IMR-90 (cell line): ENCODE measurements around the gene DAGLA. TPM values are rescaled to one million over a fixed set of nuclear protein-coding genes. Genes with fewer than 3 reads are reported as not detected.

Experiments used
- ATAC-seq: fragments of 200-7000 bp; cut with Tn5 transposase; 2 replicates; pipeline ENCODE4 v1.9.1; 2020; ENCODE audit warnings: low read depth, mild to moderate bottlenecking, moderate library complexity
- BruUV-seq: library from RNA; stranded (reverse); fragments of 400-500 nt; replicated peaks from 2 replicates; lab custom pipeline; 2021; lab: Mats Ljungman, UMichigan
- CTCF ChIA-PET: fragments of 300-600 bp; formaldehyde crosslinking; extraction: SDS; loops from one replicate; lab custom pipeline; 2021; ENCODE audit warnings: antibody characterized with exemption; lab: Yijun Ruan, JAX
- POLR2A ChIA-PET: fragments of 300-600 bp; sonication (Branson Sonifier 250); formaldehyde crosslinking; loops from one replicate; lab custom pipeline; 2022; ENCODE audit warnings: antibody characterized with exemption; ENCODE audit not compliant: unreplicated experiment; lab: Charles Lee
- DNase-seq: peaks from one replicate; pipeline ENCODE4 v3.0.0; 2013
- H2AFZ ChIP-seq: replicated peaks from 2 replicates; pipeline ENCODE3; 2013; ENCODE audit warnings: low read length, mild to moderate bottlenecking; ENCODE audit not compliant: poor library complexity
- H2AK5ac ChIP-seq: 2 replicates; pipeline ENCODE4 v1.6.1; 2013; ENCODE audit warnings: low read depth, low read length, inconsistent platforms
- H2AK9ac ChIP-seq: replicated peaks from 2 replicates; pipeline ENCODE3; 2013; ENCODE audit warnings: mild to moderate bottlenecking, low read depth, low read length, moderate library complexity; ENCODE audit not compliant: poor library complexity
- H2BK120ac ChIP-seq: 2 replicates; pipeline ENCODE4 v1.6.1; 2013; ENCODE audit warnings: low read depth, low read length, inconsistent platforms
- H2BK15ac ChIP-seq: 3 replicates; pipeline ENCODE4 v1.6.1; 2013; ENCODE audit warnings: low read depth, low read length, inconsistent platforms
- H2BK20ac ChIP-seq: 2 replicates; pipeline ENCODE4 v1.6.1; 2013; ENCODE audit warnings: low read depth, mild to moderate bottlenecking, inconsistent platforms, low read length, moderate library complexity
- H2BK5ac ChIP-seq: 2 replicates; pipeline ENCODE4 v1.6.1; 2013; ENCODE audit warnings: mild to moderate bottlenecking, low read depth, low read length, inconsistent platforms; ENCODE audit not compliant: poor library complexity, severe bottlenecking
- H3K14ac ChIP-seq: replicated peaks from 2 replicates; pipeline ENCODE4 v1.6.1; 2013; ENCODE audit warnings: low read depth, low read length, inconsistent platforms
- H3K18ac ChIP-seq: 2 replicates; pipeline ENCODE4 v1.6.1; 2013; ENCODE audit warnings: low read depth, low read length, control low read depth
- H3K23ac ChIP-seq: 2 replicates; pipeline ENCODE4 v1.6.1; 2013; ENCODE audit warnings: low read depth, low read length, inconsistent platforms
- H3K27ac ChIP-seq: 2 replicates; pipeline ENCODE4 v1.5.1; 2013; ENCODE audit warnings: mild to moderate bottlenecking, control low read depth, low read length; ENCODE audit not compliant: insufficient read depth
- H3K27me3 ChIP-seq: 2 replicates; pipeline ENCODE4 v1.6.1; 2013; ENCODE audit warnings: low read length; ENCODE audit not compliant: control insufficient read depth, insufficient read depth
- H3K36me3 ChIP-seq: 2 replicates; pipeline ENCODE4 v1.6.1; 2013; ENCODE audit warnings: low read length, mixed read lengths; ENCODE audit not compliant: control insufficient read depth, insufficient read depth
- H3K4ac ChIP-seq: 2 replicates; pipeline ENCODE4 v1.6.1; 2013; ENCODE audit warnings: low read depth, low read length, inconsistent platforms
- H3K4me1 ChIP-seq: 2 replicates; pipeline ENCODE4 v1.6.1; 2013; ENCODE audit warnings: low read length, mixed read lengths; ENCODE audit not compliant: control insufficient read depth, insufficient read depth
- H3K4me2 ChIP-seq: 2 replicates; pipeline ENCODE4 v1.6.1; 2013; ENCODE audit warnings: low read depth, mild to moderate bottlenecking, control low read depth, low read length, moderate library complexity
- H3K4me3 ChIP-seq: 2 replicates; pipeline ENCODE4 v1.5.1; 2013; ENCODE audit warnings: low read depth, mild to moderate bottlenecking, control low read depth, low read length, moderate library complexity; ENCODE audit not compliant: insufficient read depth
- H3K56ac ChIP-seq: 2 replicates; pipeline ENCODE4 v1.6.1; 2013; ENCODE audit warnings: low read length, inconsistent platforms; ENCODE audit not compliant: insufficient read depth; ENCODE audit errors: extremely low read depth
- H3K79me1 ChIP-seq, 2 experiments: 2 replicates each; pipeline ENCODE4 v1.6.1; 2013; ENCODE audit warnings: low read length in 2 of 2, inconsistent platforms in 1 of 2, low read depth in 1 of 2
- H3K9ac ChIP-seq: 2 replicates; pipeline ENCODE4 v1.6.1; 2013; ENCODE audit warnings: low read depth, low read length, control low read depth
- H3K9me1 ChIP-seq: 2 replicates; pipeline ENCODE4 v1.6.1; 2013; ENCODE audit warnings: low read length, inconsistent platforms; ENCODE audit not compliant: insufficient read depth
- H3K9me3 ChIP-seq: 2 replicates; pipeline ENCODE4 v1.6.1; 2013; ENCODE audit warnings: low read length; ENCODE audit not compliant: control insufficient read depth, insufficient read depth
- H4K20me1 ChIP-seq: 2 replicates; pipeline ENCODE4 v1.6.1; 2013; ENCODE audit warnings: low read length, inconsistent platforms; ENCODE audit not compliant: insufficient read depth
- H4K5ac ChIP-seq: 2 replicates; pipeline ENCODE4 v1.6.1; 2013; ENCODE audit warnings: mild to moderate bottlenecking, low read depth, low read length, control low read depth
- H4K8ac ChIP-seq, 2 experiments: 2 replicates each; pipeline ENCODE4 v1.6.1; 2013; ENCODE audit warnings: low read depth in 2 of 2, low read length in 2 of 2, control low read depth in 1 of 2, inconsistent platforms in 1 of 2
- H4K91ac ChIP-seq: 2 replicates; pipeline ENCODE4 v1.6.1; 2013; ENCODE audit warnings: low read depth, low read length, inconsistent platforms; ENCODE audit not compliant: insufficient read depth
- CTCF ChIP-seq: conservative IDR thresholded peaks from 2 replicates; pipeline ENCODE4 v1.5.1; 2012; ENCODE audit warnings: mild to moderate bottlenecking, low read depth, low read length, improper control_type of control experiment
- MXI1 ChIP-seq: IDR thresholded peaks from 2 replicates; pipeline ENCODE4 v1.6.1; 2012; ENCODE audit warnings: low read depth, mild to moderate bottlenecking, low read length, moderate library complexity, borderline replicate concordance
- WGBS, 2 experiments: methylation state at CpG; one replicate each; pipeline versions ENCODE4 v1.1.5 to v1.1.7; 2013; ENCODE audit warnings: missing lambda C conversion rate in 2 of 2; ENCODE audit not compliant: insufficient read length in 1 of 2; ENCODE audit errors: extremely low coverage in 2 of 2; 5-methylcytosine and 5-hydroxymethylcytosine counted together
- dilution Hi-C: fragments of 300-500 bp; cut with HindIII; formaldehyde crosslinking; loops from one replicate; pipeline ENCODE4 v1.14.3; 2018; ENCODE audit warnings: low sequenced_read_pairs; ENCODE audit not compliant: unreplicated experiment
- in situ Hi-C: fragments of 300-500 bp; cut with MboI; formaldehyde crosslinking; loops from 3 replicates; pipeline ENCODE4 v1.14.3; 2019; ENCODE audit warnings: low sequenced_read_pairs, inconsistent platforms, mixed read lengths
- intact Hi-C: fragments of 100-400 bp; cut with micrococcal nuclease; formaldehyde crosslinking; loops from 2 replicates; pipeline ENCODE4 v1.10.0; 2022
- polyA plus RNA-seq, 3 experiments: library from polyadenylated mRNA; depleted of rRNA; stranded (reverse); fragments of >200 nt; gene quantifications; 2 replicates each; pipeline ENCODE4 v1.2.3, GENCODE V29; 2012; ENCODE audit warnings: low replicate concordance in 1 of 3
- total RNA-seq: library from RNA; depleted of rRNA; stranded (reverse); fragments of >200 nt; gene quantifications from 2 replicates; pipeline ENCODE4 v1.2.3, GENCODE V29; 2012

The DAGLA gene
- total and polyA plus RNA-seq, 2 of the 4 experiments (the other 2 are of a cell fraction): 0.90 to 3.8 TPM

- Histone ChIP-seq H4K8ac (no peak overlapping the region; a peak in 1 of 4 replicates), H4K5ac (no peak overlapping the region), H3K23ac (no peak overlapping the region), H4K91ac (no peak overlapping the region), H3K27me3 (peaks cover 15% of the 10 kb centered on the region), H3K4me2 (no peak overlapping the region), H2AK5ac (no peak overlapping the region), H2BK120ac (no peak overlapping the region), H3K36me3 (no peaks in the 10 kb centered on the region), H3K14ac (no peak overlapping the region), H2BK20ac (no peak overlapping the region), H3K9ac (no peak overlapping the region), H2BK5ac (no peak overlapping the region), H3K18ac (no peak overlapping the region), H3K4me1 (peaks cover 12% of the 10 kb centered on the region), H3K9me1 (no peaks in the 10 kb centered on the region), H3K27ac (no peak overlapping the region), H3K56ac (no peak overlapping the region), H3K79me1 (no peaks in the 10 kb centered on the region), H2AFZ (peak overlapping the region; percentile 87), H2BK15ac (no peak overlapping the region), H4K20me1 (no peaks in the 10 kb centered on the region), H3K9me3 (no peaks in the 10 kb centered on the region), H3K4ac (no peak overlapping the region), H3K4me3 (no peak overlapping the region), H2AK9ac (no peak overlapping the region)
- ChIA-PET CTCF (no interaction called here), POLR2A (no interaction called here)
- in situ Hi-C loops: no loop called here
- no TSS peak for BruUV-seq
- ATAC-seq: no peak
- no peak for DNase-seq
- intact Hi-C loops: no loop called here
- TF ChIP-seq CTCF (peak; percentile 31; the same call in 1 of the 2 replicates), MXI1 (no peak)
- dilution Hi-C loops: no loop called here
- 89% methylated on average over 6 of the region's 15 CpGs; no CpG with 5 or more reads in 1 of the 2 experiments for WGBS, 2 experiments
These were observed 14.9 kb downstream of the DAGLA start for GRCh38 chr11:61694946-61695706.
